IMR-90 (cell line): ENCODE data around the gene LRRC4C. TPM values are rescaled to one million over a fixed set of nuclear protein-coding genes. Genes with fewer than 3 reads are reported as not detected.

Experiments used
- ATAC-seq: fragments of 200-7000 bp; cut with Tn5 transposase; 2 replicates; pipeline ENCODE4 v1.9.1; 2020; ENCODE audit warnings: low read depth, mild to moderate bottlenecking, moderate library complexity
- BruUV-seq: library from RNA; stranded (reverse); fragments of 400-500 nt; replicated peaks from 2 replicates; lab custom pipeline; 2021; lab: Mats Ljungman, UMichigan
- CTCF ChIA-PET: fragments of 300-600 bp; formaldehyde crosslinking; extraction: SDS; loops from one replicate; lab custom pipeline; 2021; ENCODE audit warnings: antibody characterized with exemption; lab: Yijun Ruan, JAX
- POLR2A ChIA-PET: fragments of 300-600 bp; sonication (Branson Sonifier 250); formaldehyde crosslinking; loops from one replicate; lab custom pipeline; 2022; ENCODE audit warnings: antibody characterized with exemption; ENCODE audit not compliant: unreplicated experiment; lab: Charles Lee
- DNase-seq: peaks from one replicate; pipeline ENCODE4 v3.0.0; 2013
- H2AFZ ChIP-seq: replicated peaks from 2 replicates; pipeline ENCODE3; 2013; ENCODE audit warnings: low read length, mild to moderate bottlenecking; ENCODE audit not compliant: poor library complexity
- H2AK5ac ChIP-seq: 2 replicates; pipeline ENCODE4 v1.6.1; 2013; ENCODE audit warnings: low read depth, low read length, inconsistent platforms
- H2AK9ac ChIP-seq: replicated peaks from 2 replicates; pipeline ENCODE3; 2013; ENCODE audit warnings: mild to moderate bottlenecking, low read depth, low read length, moderate library complexity; ENCODE audit not compliant: poor library complexity
- H2BK120ac ChIP-seq: 2 replicates; pipeline ENCODE4 v1.6.1; 2013; ENCODE audit warnings: low read depth, low read length, inconsistent platforms
- H2BK15ac ChIP-seq: 3 replicates; pipeline ENCODE4 v1.6.1; 2013; ENCODE audit warnings: low read depth, low read length, inconsistent platforms
- H2BK20ac ChIP-seq: 2 replicates; pipeline ENCODE4 v1.6.1; 2013; ENCODE audit warnings: low read depth, mild to moderate bottlenecking, inconsistent platforms, low read length, moderate library complexity
- H2BK5ac ChIP-seq: 2 replicates; pipeline ENCODE4 v1.6.1; 2013; ENCODE audit warnings: mild to moderate bottlenecking, low read depth, low read length, inconsistent platforms; ENCODE audit not compliant: poor library complexity, severe bottlenecking
- H3K14ac ChIP-seq: replicated peaks from 2 replicates; pipeline ENCODE4 v1.6.1; 2013; ENCODE audit warnings: low read depth, low read length, inconsistent platforms
- H3K18ac ChIP-seq: 2 replicates; pipeline ENCODE4 v1.6.1; 2013; ENCODE audit warnings: low read depth, low read length, control low read depth
- H3K23ac ChIP-seq: 2 replicates; pipeline ENCODE4 v1.6.1; 2013; ENCODE audit warnings: low read depth, low read length, inconsistent platforms
- H3K27ac ChIP-seq: 2 replicates; pipeline ENCODE4 v1.5.1; 2013; ENCODE audit warnings: mild to moderate bottlenecking, control low read depth, low read length; ENCODE audit not compliant: insufficient read depth
- H3K27me3 ChIP-seq: 2 replicates; pipeline ENCODE4 v1.6.1; 2013; ENCODE audit warnings: low read length; ENCODE audit not compliant: control insufficient read depth, insufficient read depth
- H3K36me3 ChIP-seq: 2 replicates; pipeline ENCODE4 v1.6.1; 2013; ENCODE audit warnings: low read length, mixed read lengths; ENCODE audit not compliant: control insufficient read depth, insufficient read depth
- H3K4ac ChIP-seq: 2 replicates; pipeline ENCODE4 v1.6.1; 2013; ENCODE audit warnings: low read depth, low read length, inconsistent platforms
- H3K4me1 ChIP-seq: 2 replicates; pipeline ENCODE4 v1.6.1; 2013; ENCODE audit warnings: low read length, mixed read lengths; ENCODE audit not compliant: control insufficient read depth, insufficient read depth
- H3K4me2 ChIP-seq: 2 replicates; pipeline ENCODE4 v1.6.1; 2013; ENCODE audit warnings: low read depth, mild to moderate bottlenecking, control low read depth, low read length, moderate library complexity
- H3K4me3 ChIP-seq: 2 replicates; pipeline ENCODE4 v1.5.1; 2013; ENCODE audit warnings: low read depth, mild to moderate bottlenecking, control low read depth, low read length, moderate library complexity; ENCODE audit not compliant: insufficient read depth
- H3K56ac ChIP-seq: 2 replicates; pipeline ENCODE4 v1.6.1; 2013; ENCODE audit warnings: low read length, inconsistent platforms; ENCODE audit not compliant: insufficient read depth; ENCODE audit errors: extremely low read depth
- H3K79me1 ChIP-seq, 2 experiments: 2 replicates each; pipeline ENCODE4 v1.6.1; 2013; ENCODE audit warnings: low read length in 2 of 2, inconsistent platforms in 1 of 2, low read depth in 1 of 2
- H3K9ac ChIP-seq: 2 replicates; pipeline ENCODE4 v1.6.1; 2013; ENCODE audit warnings: low read depth, low read length, control low read depth
- H3K9me1 ChIP-seq: 2 replicates; pipeline ENCODE4 v1.6.1; 2013; ENCODE audit warnings: low read length, inconsistent platforms; ENCODE audit not compliant: insufficient read depth
- H3K9me3 ChIP-seq: 2 replicates; pipeline ENCODE4 v1.6.1; 2013; ENCODE audit warnings: low read length; ENCODE audit not compliant: control insufficient read depth, insufficient read depth
- H4K20me1 ChIP-seq: 2 replicates; pipeline ENCODE4 v1.6.1; 2013; ENCODE audit warnings: low read length, inconsistent platforms; ENCODE audit not compliant: insufficient read depth
- H4K5ac ChIP-seq: 2 replicates; pipeline ENCODE4 v1.6.1; 2013; ENCODE audit warnings: mild to moderate bottlenecking, low read depth, low read length, control low read depth
- H4K8ac ChIP-seq, 2 experiments: 2 replicates each; pipeline ENCODE4 v1.6.1; 2013; ENCODE audit warnings: low read depth in 2 of 2, low read length in 2 of 2, control low read depth in 1 of 2, inconsistent platforms in 1 of 2
- H4K91ac ChIP-seq: 2 replicates; pipeline ENCODE4 v1.6.1; 2013; ENCODE audit warnings: low read depth, low read length, inconsistent platforms; ENCODE audit not compliant: insufficient read depth
- CHD1 ChIP-seq: IDR thresholded peaks from 2 replicates; pipeline ENCODE4 v1.6.1; 2012; ENCODE audit warnings: low read depth, low read length, improper control_type of control experiment
- MXI1 ChIP-seq: IDR thresholded peaks from 2 replicates; pipeline ENCODE4 v1.6.1; 2012; ENCODE audit warnings: low read depth, mild to moderate bottlenecking, low read length, moderate library complexity, borderline replicate concordance
- RFX5 ChIP-seq: IDR thresholded peaks from 2 replicates; pipeline ENCODE4 v1.8.0; 2012; ENCODE audit warnings: low read depth, mild to moderate bottlenecking, low read length, moderate library complexity
- WGBS, 2 experiments: methylation state at CpG; one replicate each; pipeline versions ENCODE4 v1.1.5 to v1.1.7; 2013; ENCODE audit warnings: missing lambda C conversion rate in 2 of 2; ENCODE audit not compliant: insufficient read length in 1 of 2; ENCODE audit errors: extremely low coverage in 2 of 2; 5-methylcytosine and 5-hydroxymethylcytosine counted together
- dilution Hi-C: fragments of 300-500 bp; cut with HindIII; formaldehyde crosslinking; loops from one replicate; pipeline ENCODE4 v1.14.3; 2018; ENCODE audit warnings: low sequenced_read_pairs; ENCODE audit not compliant: unreplicated experiment
- in situ Hi-C: fragments of 300-500 bp; cut with MboI; formaldehyde crosslinking; loops from 3 replicates; pipeline ENCODE4 v1.14.3; 2019; ENCODE audit warnings: low sequenced_read_pairs, inconsistent platforms, mixed read lengths
- intact Hi-C: fragments of 100-400 bp; cut with micrococcal nuclease; formaldehyde crosslinking; loops from 2 replicates; pipeline ENCODE4 v1.10.0; 2022
- polyA plus RNA-seq, 3 experiments: library from polyadenylated mRNA; depleted of rRNA; stranded (reverse); fragments of >200 nt; gene quantifications; 2 replicates each; pipeline ENCODE4 v1.2.3, GENCODE V29; 2012; ENCODE audit warnings: low replicate concordance in 1 of 3
- total RNA-seq: library from RNA; depleted of rRNA; stranded (reverse); fragments of >200 nt; gene quantifications from 2 replicates; pipeline ENCODE4 v1.2.3, GENCODE V29; 2012

LRRC4C gene
- total and polyA plus RNA-seq, 2 of the 4 experiments (the other 2 are of a cell fraction): under 0.01 to 0.03 TPM

DNA sequence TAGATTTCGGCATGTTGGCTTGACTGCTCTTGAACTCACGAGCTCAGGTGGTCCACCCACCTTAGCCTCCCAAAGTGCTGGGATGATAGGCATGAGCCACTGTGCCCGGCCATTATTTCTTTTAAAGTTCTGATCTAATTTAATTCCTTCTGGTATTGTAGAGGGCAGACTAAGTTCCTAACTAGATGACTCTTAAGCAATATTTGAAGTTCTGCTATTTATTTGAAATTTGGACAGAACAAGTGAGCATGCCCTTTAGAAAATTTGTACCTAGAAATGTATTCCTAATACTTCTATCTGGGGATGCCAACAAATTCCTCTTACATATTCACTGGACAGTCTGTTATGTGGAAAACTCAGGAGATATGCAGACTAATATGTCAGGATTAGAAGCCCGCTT lies 746.4 kb downstream of the LRRC4C start:
- Histone ChIP-seq H2BK20ac (no peak overlapping the region), H3K56ac (no peak overlapping the region), H3K14ac (no peak overlapping the region), H3K18ac (no peak overlapping the region), H3K4ac (no peak overlapping the region), H3K27ac (no peak overlapping the region), H2AFZ (no peak overlapping the region), H2BK120ac (no peak overlapping the region), H3K27me3 (no peaks in the 10 kb centered on the region), H4K91ac (no peak overlapping the region), H3K4me2 (no peak overlapping the region), H3K4me1 (no peaks in the 10 kb centered on the region), H4K5ac (no peak overlapping the region), H3K9me3 (peaks cover 3% of the 10 kb centered on the region; the same call in 1 of the 2 replicates), H3K23ac (no peak overlapping the region), H2AK9ac (no peak overlapping the region), H2BK15ac (no peak overlapping the region), H3K9me1 (no peaks in the 10 kb centered on the region), H4K8ac (no peak overlapping the region), H2AK5ac (no peak overlapping the region), H3K9ac (no peak overlapping the region), H4K20me1 (no peaks in the 10 kb centered on the region), H2BK5ac (no peak overlapping the region), H3K4me3 (no peak overlapping the region), H3K36me3 (no peaks in the 10 kb centered on the region), H3K79me1 (no peaks in the 10 kb centered on the region)
- dilution Hi-C loops (no loop called here), intact Hi-C loops (no loop called here), in situ Hi-C loops (no loop called here)
- BruUV-seq: no TSS peak
- WGBS, 2 experiments: no CpG with 5 or more reads among the region's 4 CpGs
- DNase-seq (no peak), ATAC-seq (no peak)
- ChIA-PET CTCF (interaction anchor here (0.7 kb wide), 1 partner anchor 1004 kb away, joined by 4 read pairs; no protein-coding TSS in a partner anchor), POLR2A (no interaction called here)
- TF ChIP-seq CHD1 (no peak), RFX5 (no peak), MXI1 (no peak)
